NCI-H128 (cell line): Measurements from ENCODE around the gene TTC23.
"Not testable (repeated sequence)": the region's sequence is repeated elsewhere in the genome, so short reads cannot be mapped to it uniquely, and the experiment has no call there.

Experiments
- DNase-seq: peaks from one replicate; lab custom pipeline; 2025; ENCODE audit not compliant: unreplicated experiment; lab: John Stamatoyannopoulos, UW

Gene TTC23

DNA sequence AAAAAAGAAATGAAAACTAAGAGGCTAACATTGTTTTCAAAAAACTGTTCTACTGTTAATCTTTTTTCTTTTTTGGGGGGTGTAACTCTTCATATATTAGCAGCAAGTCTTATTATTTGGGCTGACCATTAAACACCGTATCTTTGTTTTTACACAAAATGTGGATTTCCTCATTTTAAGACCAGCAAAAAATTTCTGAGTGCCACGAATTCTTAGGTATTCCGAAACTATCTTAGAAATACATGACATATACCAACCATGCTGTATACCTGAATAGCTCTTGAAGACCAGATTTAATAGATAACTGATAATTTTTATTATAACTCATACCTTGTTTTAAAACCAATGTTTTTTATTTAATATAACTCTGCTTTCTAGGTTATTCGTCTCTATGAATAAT lies 620 bp upstream of the TTC23 start:
- DNase-seq = no peak

- DNase-seq = no peak
Measured at GRCh38 chr15:99248000-99248715, 1.2 kb downstream of the TTC23 start.

- DNase-seq = no peak
Measured at GRCh38 chr15:99247062-99247461, 2.3 kb downstream of the TTC23 start.

DNA sequence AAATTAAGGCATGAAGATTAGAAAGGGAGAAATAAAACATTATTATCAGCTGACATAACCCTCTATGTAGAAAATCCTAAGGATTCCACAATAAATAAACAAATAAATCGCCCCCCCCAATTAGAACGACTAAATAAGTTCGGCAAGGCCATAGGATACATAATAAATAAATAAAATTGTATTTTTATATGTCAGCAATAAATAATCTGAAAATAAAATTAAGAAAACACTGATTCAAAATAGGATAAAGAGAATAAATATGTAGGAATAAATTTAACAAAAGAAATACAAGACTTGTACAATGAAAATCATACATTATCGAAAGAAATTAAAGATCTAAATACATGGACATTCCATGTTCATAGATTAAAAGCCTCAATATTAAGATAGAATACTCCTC lies 5.1 kb downstream of the TTC23 start:
- no peak for DNase-seq

GRCh38 chr15:99241752-99242151 lies 7.6 kb downstream of the TTC23 start:
- DNase-seq = no peak

GRCh38 chr15:99239545-99240198 lies 9.7 kb downstream of the TTC23 start:
- DNase-seq = no peak

DNA sequence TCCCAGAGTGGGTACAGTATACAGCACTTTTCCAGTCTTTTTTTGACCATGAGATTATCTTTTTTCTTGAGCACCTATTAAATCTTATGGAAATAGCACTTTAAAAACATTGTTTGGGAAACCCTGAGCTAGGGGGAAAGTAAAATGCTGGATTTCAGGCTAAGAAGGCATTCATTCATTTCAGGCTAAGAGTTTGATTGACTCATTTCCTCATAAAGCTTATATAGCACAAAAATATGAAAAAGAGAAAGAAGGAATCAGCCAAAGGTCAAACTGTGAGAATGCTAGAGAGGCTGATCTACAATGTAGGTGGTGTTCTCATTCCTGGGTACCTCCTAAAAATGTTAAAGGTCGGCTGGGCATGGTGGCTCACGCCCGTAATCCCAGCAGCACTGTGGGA lies 10.5 kb downstream of the TTC23 start:
- DNase-seq = no peak

DNA sequence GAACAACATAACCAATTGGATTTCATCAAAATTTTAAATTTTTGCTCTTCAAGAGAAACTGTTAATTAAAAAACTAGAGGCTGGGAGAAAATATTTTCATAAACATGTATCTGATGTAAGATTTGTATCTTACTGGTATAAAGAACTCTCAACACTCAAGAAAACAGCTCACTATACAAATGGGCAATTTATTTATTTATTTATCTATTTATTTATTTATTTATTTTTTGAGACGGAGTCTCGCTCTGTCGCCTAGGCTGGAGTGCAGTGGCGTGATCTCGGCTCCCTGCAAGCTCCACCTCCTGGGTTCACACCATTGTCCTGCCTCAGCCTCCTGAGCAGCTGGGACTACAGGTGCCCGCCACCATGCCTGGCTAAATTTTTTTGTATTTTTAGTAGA lies 15.2 kb downstream of the TTC23 start:
- DNase-seq = not testable (repeated sequence)

- no peak for DNase-seq
Measured at GRCh38 chr15:99232740-99233139, 16.6 kb downstream of the TTC23 start.

DNA sequence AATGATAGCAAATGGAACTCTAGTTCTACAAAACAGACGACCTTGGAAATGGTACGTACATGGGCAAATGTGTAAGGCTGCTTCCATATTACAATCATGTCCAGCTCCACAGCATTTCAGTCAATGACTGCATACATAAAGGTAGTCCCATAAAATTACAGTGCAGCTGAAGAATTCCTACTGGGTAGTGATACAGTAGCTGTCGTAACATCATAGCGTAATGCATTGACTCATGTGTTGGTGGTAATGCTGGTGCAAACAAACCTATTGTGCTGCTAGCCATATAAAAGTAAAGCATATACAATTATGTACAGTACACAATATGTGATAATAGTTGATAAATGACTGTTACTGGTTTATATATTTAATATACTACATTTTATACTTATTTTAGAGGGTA lies 18.5 kb downstream of the TTC23 start:
- no peak for DNase-seq

GRCh38 chr15:99228120-99228770 lies 21.1 kb downstream of the TTC23 start:
- DNase-seq = no peak

DNA sequence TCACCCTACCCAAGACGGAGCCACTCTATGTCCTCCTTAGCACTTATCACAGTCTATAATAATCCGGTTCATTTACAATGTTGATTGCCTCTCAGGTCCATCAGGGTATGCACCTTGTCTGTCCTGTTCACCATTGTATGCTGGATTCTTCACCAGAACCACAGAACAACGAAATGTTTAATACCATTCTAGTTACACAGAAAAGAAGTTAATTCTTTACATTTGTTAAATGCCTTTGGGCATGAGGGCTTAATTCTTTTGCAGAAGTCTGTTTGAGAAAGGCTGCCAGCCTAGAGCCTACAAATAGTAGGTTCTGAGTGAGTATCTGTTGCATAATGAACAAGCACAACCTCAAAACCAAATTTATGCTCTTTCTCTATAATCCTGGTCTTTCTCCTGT lies 22.6 kb downstream of the TTC23 start:
- DNase-seq = no peak

DNA sequence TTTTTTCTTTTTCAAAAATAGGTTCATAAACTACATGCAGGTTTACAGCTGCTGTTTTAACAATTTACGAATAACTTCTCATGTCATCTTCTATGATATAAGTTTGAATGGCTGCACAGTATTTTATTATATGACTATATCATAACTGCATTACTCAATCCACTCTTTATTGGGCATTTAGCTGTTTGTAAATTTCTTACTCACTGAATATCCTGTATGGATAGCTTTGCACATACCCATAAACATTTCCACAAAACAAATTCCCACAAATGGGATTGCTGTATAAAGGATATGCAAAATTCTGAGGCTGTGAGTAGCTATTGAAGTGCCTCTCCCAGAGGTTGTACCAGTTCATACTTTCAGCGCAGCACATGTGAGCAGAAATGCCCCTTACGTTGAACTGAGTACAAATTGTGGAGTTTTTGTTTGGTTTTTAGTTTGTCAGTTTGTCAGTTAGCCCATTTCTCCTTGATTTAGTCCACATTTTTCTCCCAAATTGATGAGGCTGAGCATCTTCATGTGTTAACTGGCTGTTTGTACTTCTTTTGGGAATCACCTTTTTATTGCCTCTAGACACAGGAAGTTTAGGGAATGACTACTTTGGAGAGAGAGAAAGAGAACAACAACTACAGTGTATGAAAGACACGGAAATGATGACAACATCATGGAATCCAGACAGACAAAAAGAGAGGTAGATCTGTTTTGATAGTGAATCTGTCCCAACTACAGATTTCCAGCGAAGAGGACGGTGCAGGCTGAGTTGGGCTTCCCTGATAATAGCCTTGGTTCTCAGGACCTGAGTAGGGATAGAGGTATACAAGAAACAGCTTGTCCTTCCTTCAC lies 24.8 kb downstream of the TTC23 start:
- DNase-seq = no peak

GRCh38 chr15:99213187-99213811 lies 36.1 kb downstream of the TTC23 start:
- peak; percentile 31 for DNase-seq

- DNase-seq = no peak
Measured at GRCh38 chr15:99212406-99212805, 37.0 kb downstream of the TTC23 start.

- no peak for DNase-seq
Measured at GRCh38 chr15:99211926-99212325, 37.5 kb downstream of the TTC23 start.

DNA sequence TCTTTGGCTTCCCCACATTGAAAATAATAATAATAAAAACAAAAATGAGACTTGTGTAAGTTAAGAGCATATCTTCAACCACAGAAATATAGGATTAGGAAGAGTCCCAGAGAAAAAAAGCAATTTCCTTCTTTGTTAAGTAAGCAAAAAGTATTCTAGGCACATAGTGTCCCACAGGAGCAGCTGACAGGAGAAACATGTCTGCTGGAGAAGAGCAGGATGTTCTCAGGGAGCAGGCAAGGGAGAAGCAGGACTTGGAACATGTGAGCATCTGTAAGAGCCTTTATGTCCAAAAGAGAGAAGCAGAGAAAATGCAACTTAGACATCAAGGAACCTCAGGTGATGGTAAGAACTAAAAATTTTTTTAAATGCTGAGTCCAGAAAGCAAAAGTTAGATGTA lies 39.0 kb downstream of the TTC23 start:
- DNase-seq = no peak

- no peak for DNase-seq
Measured at GRCh38 chr15:99209326-99209725, 40.1 kb downstream of the TTC23 start.

GRCh38 chr15:99207672-99208071 lies 41.7 kb downstream of the TTC23 start:
- no peak for DNase-seq

- DNase-seq = no peak
Measured at GRCh38 chr15:99202176-99202552, 47.2 kb downstream of the TTC23 start.
